Measurements from ENCODE around the gene CDH23. TPM values are rescaled to one million over a fixed set of nuclear protein-coding genes. Genes with fewer than 3 reads are reported as not detected.

The CDH23 gene
- polyA plus RNA-seq, 1 experiment: 0.01 TPM

DNA sequence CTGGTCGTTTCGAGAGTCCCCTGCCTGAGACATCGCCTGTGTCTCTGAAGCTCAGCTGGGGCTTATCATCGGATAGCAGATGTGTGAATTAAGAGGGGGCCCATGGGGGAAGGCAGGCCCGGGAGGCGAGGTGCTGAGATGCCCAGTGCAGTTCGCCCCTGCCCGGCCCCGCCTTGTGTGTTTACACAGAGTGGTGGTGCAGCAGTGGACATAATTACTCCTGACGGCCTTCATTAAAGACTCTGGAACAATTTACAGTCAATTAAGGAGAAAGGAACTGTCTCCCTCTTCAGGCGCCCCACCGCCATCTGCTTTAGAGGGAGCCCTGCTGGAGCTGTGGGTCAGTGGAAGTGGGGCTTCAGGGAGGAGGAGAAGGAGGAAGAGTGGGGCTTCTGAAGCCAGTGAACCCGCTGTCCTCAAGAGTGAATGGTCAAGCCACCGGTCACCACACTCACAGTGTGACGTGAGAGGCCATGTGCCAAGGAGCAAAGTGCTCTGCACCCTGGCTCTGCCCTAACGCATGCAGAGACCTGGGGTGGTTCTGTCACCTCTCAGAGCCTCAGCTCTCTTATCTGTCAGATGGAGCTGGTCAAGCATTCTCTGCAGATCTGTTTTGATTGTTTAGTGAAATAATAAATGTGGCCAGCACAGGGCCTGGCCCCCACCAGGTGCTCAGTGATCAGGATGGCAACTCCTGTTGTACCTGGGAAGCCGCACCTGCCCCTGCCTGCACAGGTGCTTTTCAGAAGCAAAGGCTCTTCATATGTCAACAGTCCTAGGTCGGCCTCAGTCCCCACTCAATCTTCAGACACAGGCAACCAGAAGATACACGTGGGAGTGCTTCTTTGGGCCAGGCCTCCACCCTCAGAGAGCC, 65.6 kb downstream of the CDH23 start:
- H3K4me3 ChIP-seq (ENCODE audit: low read depth, low read length): no peak overlapping the region
- no peaks in the 10 kb centered on the region for H3K9me3 ChIP-seq (ENCODE audit: control insufficient read depth, insufficient read depth, low read length)
- no peak for DNase-seq (ENCODE audit: low read depth, low spot score)
- no peak overlapping the region for H3K27ac ChIP-seq (ENCODE audit: low read depth, low read length)
- CTCF ChIA-PET: no interaction called here
- no peak for TF ChIP-seq CTCF (IDR thresholded peaks at IDR 0.05; ENCODE audit: low read depth, low read length)
- POLR2A ChIA-PET: no interaction called here
- peaks cover 18% of the 10 kb centered on the region for H3K27me3 ChIP-seq (ENCODE audit: control insufficient read depth, insufficient read depth, low read length)

- CTCF ChIA-PET: no interaction called here
- no peak for TF ChIP-seq CTCF (IDR thresholded peaks at IDR 0.05; ENCODE audit: low read depth, low read length)
Measured at GRCh38 chr10:71463111-71463510, 66.4 kb downstream of the CDH23 start.

DNA sequence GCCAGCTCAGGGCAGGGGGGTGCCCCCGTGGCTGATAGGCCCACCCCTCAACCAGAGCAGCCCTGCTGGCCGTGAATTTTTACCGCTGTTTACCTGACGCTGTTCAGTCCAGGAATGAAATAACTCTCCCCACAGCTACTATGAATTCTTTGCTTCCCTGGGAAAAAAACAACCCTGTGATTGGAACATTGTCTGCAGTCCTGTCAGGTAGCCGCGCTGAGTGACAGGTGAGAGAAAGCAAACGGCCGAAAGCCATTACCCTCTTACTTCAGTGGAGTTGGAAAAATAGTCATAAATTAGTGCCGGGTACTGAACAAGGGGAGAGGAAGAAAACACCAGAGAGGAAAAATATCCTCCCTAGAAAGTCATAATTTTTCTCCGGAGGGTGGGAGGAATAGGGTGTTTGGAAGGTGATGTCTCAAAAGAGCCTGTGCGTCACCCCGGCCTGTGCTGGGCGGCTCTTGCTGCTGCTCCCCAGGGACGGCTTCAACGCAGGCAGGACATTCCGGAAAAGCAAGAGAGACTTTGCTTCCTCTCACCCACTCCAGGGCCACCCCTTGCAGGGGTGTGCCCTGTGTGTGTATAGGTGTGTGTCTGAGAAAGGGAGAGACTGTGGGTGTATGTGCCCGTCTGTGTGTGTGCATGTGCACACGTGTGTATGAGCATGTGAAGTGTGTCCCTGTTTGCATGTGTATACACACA, 69.0 kb downstream of the CDH23 start:
- H3K4me3 ChIP-seq (ENCODE audit: low read depth, low read length): no peak overlapping the region
- ChIA-PET CTCF (no interaction called here), POLR2A (no interaction called here)
- no peak overlapping the region for H3K27ac ChIP-seq (ENCODE audit: low read depth, low read length)
- DNase-seq (ENCODE audit: low read depth, low spot score): no peak
- H3K9me3 ChIP-seq (ENCODE audit: control insufficient read depth, insufficient read depth, low read length): no peaks in the 10 kb centered on the region
- H3K27me3 ChIP-seq (ENCODE audit: control insufficient read depth, insufficient read depth, low read length): peaks cover 20% of the 10 kb centered on the region
- TF ChIP-seq CTCF (IDR thresholded peaks at IDR 0.05; ENCODE audit: low read depth, low read length): no peak

More at GRCh38 chr10:71463111-71463510, 66.4 kb downstream of the CDH23 start:
- Histone ChIP-seq H3K27ac (ENCODE audit: low read depth, low read length) (no peak overlapping the region), H3K9me3 (ENCODE audit: control insufficient read depth, insufficient read depth, low read length) (no peaks in the 10 kb centered on the region), H3K27me3 (ENCODE audit: control insufficient read depth, insufficient read depth, low read length) (peaks cover 21% of the 10 kb centered on the region), H3K4me3 (ENCODE audit: low read depth, low read length) (no peak overlapping the region)
- DNase-seq (ENCODE audit: low read depth, low spot score): no peak
- POLR2A ChIA-PET: no interaction called here

DNA sequence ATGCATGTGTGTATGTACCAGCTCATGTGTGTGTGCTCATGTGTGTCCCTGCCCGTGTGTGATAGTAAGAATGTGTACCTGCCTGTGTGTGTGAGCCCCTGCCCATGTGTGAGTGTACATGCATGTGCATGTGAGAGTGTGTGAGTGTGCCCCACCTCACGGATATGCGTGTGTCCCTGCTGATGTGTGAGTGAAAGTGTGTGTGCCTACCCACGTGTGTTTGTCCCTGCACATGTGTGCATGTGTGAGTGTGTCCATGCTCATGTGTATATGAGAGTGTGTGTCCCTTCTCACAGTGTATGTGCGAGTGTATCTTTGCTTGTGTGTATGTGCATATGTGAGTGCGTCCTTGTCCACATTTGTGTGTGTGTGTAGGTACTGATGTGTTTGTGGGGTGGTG, 69.6 kb downstream of the CDH23 start:
- no peak for TF ChIP-seq CTCF (IDR thresholded peaks at IDR 0.05; ENCODE audit: low read depth, low read length)
- Histone ChIP-seq H3K27ac (ENCODE audit: low read depth, low read length) (no peak overlapping the region), H3K9me3 (ENCODE audit: control insufficient read depth, insufficient read depth, low read length) (no peaks in the 10 kb centered on the region), H3K27me3 (ENCODE audit: control insufficient read depth, insufficient read depth, low read length) (peaks cover 17% of the 10 kb centered on the region), H3K4me3 (ENCODE audit: low read depth, low read length) (no peak overlapping the region)
- no peak for DNase-seq (ENCODE audit: low read depth, low spot score)
- ChIA-PET POLR2A (no interaction called here), CTCF (no interaction called here)

DNA sequence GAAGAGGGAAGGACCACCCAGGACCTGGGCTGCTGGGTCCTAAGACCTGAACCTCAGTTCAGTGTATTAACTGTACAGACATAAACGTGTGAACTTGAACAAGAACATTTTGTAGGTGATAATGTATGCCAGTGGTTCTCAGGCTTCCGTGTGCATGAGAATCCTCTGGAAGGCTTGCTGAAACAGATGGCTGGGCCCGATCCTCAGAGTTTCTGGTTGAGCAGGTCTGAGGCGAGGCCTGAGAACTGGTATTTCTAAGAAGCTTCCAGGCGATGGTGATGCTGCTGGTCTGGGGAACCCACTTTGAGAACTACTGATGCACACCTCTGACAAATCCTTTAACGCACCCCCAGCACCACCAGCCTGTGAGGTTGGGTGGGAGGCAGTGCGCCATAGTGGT, 70.4 kb downstream of the CDH23 start:
- Histone ChIP-seq H3K27ac (ENCODE audit: low read depth, low read length) (no peak overlapping the region), H3K4me3 (ENCODE audit: low read depth, low read length) (no peak overlapping the region), H3K27me3 (ENCODE audit: control insufficient read depth, insufficient read depth, low read length) (peaks cover 12% of the 10 kb centered on the region), H3K9me3 (ENCODE audit: control insufficient read depth, insufficient read depth, low read length) (no peaks in the 10 kb centered on the region)
- no peak for DNase-seq (ENCODE audit: low read depth, low spot score)
- CTCF ChIA-PET: no interaction called here
- no peak for TF ChIP-seq CTCF (IDR thresholded peaks at IDR 0.05; ENCODE audit: low read depth, low read length)
- POLR2A ChIA-PET: no interaction called here
